Fibroblast of lung (primary cell): ENCODE measurements around the gene CANX. TPM values are rescaled to one million over a fixed set of nuclear protein-coding genes. Genes with fewer than 3 reads are reported as not detected.

ENCODE experiments used
- DNase-seq, 2 donors: peaks; one replicate each; pipeline versions ENCODE4 v3.0.0 to v3.0.0-alpha.2; 2010; ENCODE audit warnings: low read depth in 2 of 2
- H2AFZ ChIP-seq: 2 replicates; pipeline ENCODE4 v1.5.1; 2012; ENCODE audit warnings: low read length, control low read depth, inconsistent platforms
- H3K27ac ChIP-seq: 2 replicates; pipeline ENCODE4 v1.5.1; 2011; ENCODE audit warnings: low read length, control low read depth; ENCODE audit not compliant: insufficient read depth
- H3K27me3 ChIP-seq: 2 replicates; pipeline ENCODE4 v1.5.1; 2011; ENCODE audit warnings: mild to moderate bottlenecking, low read length; ENCODE audit not compliant: control insufficient read depth, insufficient read depth
- H3K36me3 ChIP-seq: 2 replicates; pipeline ENCODE4 v1.5.1; 2011; ENCODE audit warnings: low read length; ENCODE audit not compliant: control insufficient read depth, insufficient read depth
- H3K4me1 ChIP-seq: 2 replicates; pipeline ENCODE4 v1.5.1; 2011; ENCODE audit warnings: low read length; ENCODE audit not compliant: control insufficient read depth, insufficient read depth; ENCODE audit errors: extremely low read depth
- H3K4me2 ChIP-seq: 2 replicates; pipeline ENCODE4 v1.5.1; 2011; ENCODE audit warnings: low read length, control low read depth; ENCODE audit not compliant: insufficient read depth; ENCODE audit errors: extremely low read depth
- H3K4me3 ChIP-seq, 4 experiments: fragments of 200-600 bp in 1 of 4; sonication (generic) in 1 of 4; replicated peaks in 1 of 4; 2 replicates each; pipeline ENCODE4 v1.5.1; 2011 to 2016; ENCODE audit warnings: low read length in 4 of 4, low read depth in 3 of 4, mild to moderate bottlenecking in 3 of 4, control low read depth in 2 of 4, inconsistent platforms in 1 of 4, mixed read lengths in 1 of 4; ENCODE audit not compliant: insufficient read depth in 1 of 4; ENCODE audit errors: control extremely low read depth in 1 of 4
- H3K79me2 ChIP-seq: 2 replicates; pipeline ENCODE4 v1.5.1; 2012; ENCODE audit warnings: mild to moderate bottlenecking, low read length, inconsistent platforms; ENCODE audit not compliant: control insufficient read depth, insufficient read depth
- H3K9ac ChIP-seq: 2 replicates; pipeline ENCODE4 v1.5.1; 2011; ENCODE audit warnings: mild to moderate bottlenecking, low read length, control low read depth; ENCODE audit not compliant: insufficient read depth
- H3K9me3 ChIP-seq: 2 replicates; pipeline ENCODE4 v1.5.1; 2012; ENCODE audit warnings: low read depth, low read length; ENCODE audit not compliant: control insufficient read depth, insufficient read depth
- H4K20me1 ChIP-seq: 2 replicates; pipeline ENCODE4 v1.5.1; 2011; ENCODE audit warnings: low read length; ENCODE audit not compliant: control insufficient read depth, insufficient read depth; ENCODE audit errors: extremely low read depth
- CTCF ChIP-seq, 2 donors: IDR thresholded peaks in 1 of 2; conservative IDR thresholded peaks in 1 of 2; 1 replicate in 1 of 2; 2 replicates in 1 of 2; pipeline ENCODE4 v1.5.1; 2011 to 2012; ENCODE audit warnings: low read length in 2 of 2, control low read depth in 1 of 2, inconsistent platforms in 1 of 2, low read depth in 1 of 2, mild to moderate bottlenecking in 1 of 2
- EZH2 ChIP-seq: IDR thresholded peaks from 2 replicates; pipeline ENCODE4 v1.5.1; 2012; ENCODE audit warnings: low read length, control low read depth, mild to moderate bottlenecking; ENCODE audit errors: missing control alignments
- polyA plus RNA-seq, 2 donors: library from polyadenylated mRNA; depleted of rRNA in 1 of 2; stranded (reverse) in 1 of 2; unstranded in 1 of 2; fragments of >200 nt; gene quantifications; 2 replicates each; pipeline ENCODE4 v1.2.1, GENCODE V29; 2011 to 2012; ENCODE audit warnings: missing spikeins in 1 of 2
- total RNA-seq: library from RNA; depleted of rRNA; stranded (reverse); fragments of >200 nt; gene quantifications from 2 replicates; pipeline ENCODE4 v1.2.1, GENCODE V29; 2014

The CANX gene
- total and polyA plus RNA-seq, 2 donors (not counting 1 experiment from before 2014, with no cell fraction given): 589 to 722 TPM

- no peak overlapping the region for H2AFZ ChIP-seq
- no peaks in the 10 kb centered on the region for H3K9me3 ChIP-seq
- H3K4me2 ChIP-seq: no peak overlapping the region
- no peaks in the 10 kb centered on the region for H4K20me1 ChIP-seq
- TF ChIP-seq CTCF (conservative IDR thresholded peaks at IDR 0.05 in 1 of 2, IDR thresholded peaks at IDR 0.05 in 1 of 2; ENCODE audit: low read depth in 1 of 2, low read length in 2 of 2) (no peak), EZH2 (no peak)
- H3K79me2 ChIP-seq: peaks cover 67% of the 10 kb centered on the region
- H3K9ac ChIP-seq: no peak overlapping the region
- H3K27ac ChIP-seq: no peak overlapping the region
- no peak for DNase-seq
- no peak overlapping the region for H3K4me3 ChIP-seq
- peaks cover 2% of the 10 kb centered on the region for H3K36me3 ChIP-seq
- H3K27me3 ChIP-seq: no peaks in the 10 kb centered on the region
- no peaks in the 10 kb centered on the region for H3K4me1 ChIP-seq
Measured at GRCh38 chr5:179753971-179754370, 55.2 kb downstream of the CANX start.

GRCh38 chr5:179755022-179755421, 56.3 kb downstream of the CANX start:
- Histone ChIP-seq H3K27me3 (no peaks in the 10 kb centered on the region), H2AFZ (no peak overlapping the region), H3K9ac (no peak overlapping the region), H3K4me1 (peaks cover 2% of the 10 kb centered on the region), H3K9me3 (no peaks in the 10 kb centered on the region), H4K20me1 (no peaks in the 10 kb centered on the region), H3K79me2 (peaks cover 67% of the 10 kb centered on the region), H3K27ac (no peak overlapping the region), H3K4me2 (no peak overlapping the region), H3K4me3 (no peak overlapping the region), H3K36me3 (no peaks in the 10 kb centered on the region)
- peak in 1 of 2 donors; percentile 20 for DNase-seq
- TF ChIP-seq EZH2: no peak
- TF ChIP-seq CTCF (conservative IDR thresholded peaks at IDR 0.05 in 1 of 2, IDR thresholded peaks at IDR 0.05 in 1 of 2; ENCODE audit: low read depth in 1 of 2, low read length in 2 of 2): no peak

- Histone ChIP-seq H3K4me2 (no peak overlapping the region), H4K20me1 (no peaks in the 10 kb centered on the region), H3K36me3 (no peaks in the 10 kb centered on the region), H3K4me1 (peaks cover 17% of the 10 kb centered on the region), H3K27ac (no peak overlapping the region), H3K9me3 (no peaks in the 10 kb centered on the region), H3K79me2 (peaks cover 67% of the 10 kb centered on the region), H2AFZ (no peak overlapping the region), H3K4me3 (no peak overlapping the region), H3K27me3 (no peaks in the 10 kb centered on the region), H3K9ac (no peak overlapping the region)
- peak in 1 of 2 donors; percentile 11 for DNase-seq
- TF ChIP-seq CTCF (conservative IDR thresholded peaks at IDR 0.05 in 1 of 2, IDR thresholded peaks at IDR 0.05 in 1 of 2; ENCODE audit: low read depth in 1 of 2, low read length in 2 of 2): no peak
- no peak for TF ChIP-seq EZH2
Measured at GRCh38 chr5:179758955-179759354, 60.2 kb downstream of the CANX start.
